Measurements from ENCODE around the gene TMEM169.

Gene TMEM169

DNA sequence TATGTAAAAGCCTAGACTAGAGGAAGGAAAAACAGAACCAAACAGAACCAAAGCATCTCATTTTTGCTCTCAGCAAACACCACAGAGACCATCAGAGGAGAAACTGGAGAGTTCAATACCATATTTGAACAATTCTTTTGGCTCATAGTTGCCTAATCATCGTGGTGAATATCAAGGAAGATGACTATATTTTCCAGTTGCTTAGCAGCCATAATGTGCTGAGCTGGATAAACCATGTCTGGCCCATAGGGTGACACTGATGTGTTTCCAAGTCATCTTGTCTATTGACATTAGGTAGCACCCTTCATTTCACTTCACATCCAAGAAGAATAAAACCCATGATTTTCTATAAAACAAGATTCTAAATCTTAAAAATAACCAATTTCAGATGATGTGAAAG lies 21.5 kb downstream of the TMEM169 start:
- Histone ChIP-seq H3K36me3 (ENCODE audit: control insufficient read depth in 4 of 4, insufficient read depth in 4 of 4, low read length in 3 of 4) (no peaks in the 10 kb centered on the region), H3K4me1 (ENCODE audit: control extremely low read depth in 1 of 4, control insufficient read depth in 4 of 4, insufficient read depth in 4 of 4, low read length in 3 of 4) (peaks cover 0 to under 1% (median under 1%) of the 10 kb centered on the region in 4 experiments), H3K27me3 (replicated peaks in 2 of 5; ENCODE audit: control insufficient read depth in 4 of 5, insufficient read depth in 5 of 5, low read length in 4 of 5) (no peaks in the 10 kb centered on the region), H3K4me3 (ENCODE audit: control insufficient read depth in 1 of 7, extremely low read depth in 1 of 7, insufficient read depth in 4 of 7, low read depth in 2 of 7, low read length in 6 of 7) (no peak overlapping the region), H3K9me3 (ENCODE audit: control extremely low read depth in 1 of 5, control insufficient read depth in 4 of 5, insufficient read depth in 2 of 5, low read depth in 1 of 5, low read length in 4 of 5) (peaks cover 0 to 4% (median 0%) of the 10 kb centered on the region in 5 experiments), H3K27ac (ENCODE audit: insufficient read depth in 1 of 2, low read depth in 1 of 2, low read length in 2 of 2, poor library complexity in 1 of 2, severe bottlenecking in 2 of 2) (no peak overlapping the region)
- peak; percentile 29 to 72 (median 65) for DNase-seq
- CTCF ChIA-PET = interaction anchor here (1.3 to 1.8 kb wide), 2 partner anchors 68 to 70 kb away, joined by 3 read pairs; no protein-coding TSS in a partner anchor
- POLR2A ChIA-PET = no interaction called here
- 67% methylated on average over 1 of the region's 1 CpG for WGBS (ENCODE audit: insufficient coverage)

DNA sequence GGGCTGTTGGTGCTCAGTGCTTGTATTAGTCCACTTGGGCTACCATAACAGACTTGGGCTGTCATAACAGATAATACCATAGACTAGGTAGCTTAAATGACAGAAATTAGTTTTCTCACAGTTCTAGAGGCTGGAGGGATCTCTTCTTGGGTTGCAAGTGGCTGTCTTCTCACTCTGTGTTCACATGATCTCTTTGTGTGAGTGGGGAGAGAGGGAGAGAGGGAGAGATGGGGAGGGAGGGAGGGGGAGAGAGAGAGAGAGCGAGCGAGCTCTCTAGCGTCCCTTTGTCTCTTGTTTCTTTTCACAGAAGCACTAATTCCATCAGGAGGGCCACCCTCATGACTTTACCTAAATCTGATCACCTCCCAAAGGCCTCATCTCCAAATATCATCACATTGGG lies 23.0 kb downstream of the TMEM169 start:
- POLR2A ChIA-PET = no interaction called here
- no CpG with 5 or more reads among the region's 3 CpGs for WGBS (ENCODE audit: insufficient coverage)
- CTCF ChIA-PET = interaction anchor here (1.3 to 1.8 kb wide), 2 partner anchors 11 to 71 kb away, joined by 3 read pairs; no protein-coding TSS in a partner anchor

DNA sequence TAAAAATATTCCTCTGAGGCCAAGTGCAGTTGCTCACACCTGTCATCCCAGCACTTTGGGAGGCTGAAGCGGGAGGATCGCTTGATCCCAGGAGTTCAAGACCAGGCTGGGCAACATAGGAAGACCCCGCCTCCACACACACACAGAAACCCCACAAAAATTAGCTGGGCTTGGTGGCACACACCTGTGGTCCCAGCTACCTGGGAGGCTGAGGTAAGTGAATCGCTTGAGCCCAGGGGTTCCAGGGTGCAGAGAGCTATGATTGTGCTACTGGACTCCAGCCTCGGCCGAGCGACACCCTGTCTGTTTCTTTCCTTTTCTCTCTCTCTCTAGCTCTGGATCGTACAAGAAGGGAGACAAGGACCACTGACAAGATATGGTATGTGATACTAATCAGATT lies 25.6 kb downstream of the TMEM169 start:
- ChIA-PET CTCF (no interaction called here), POLR2A (interaction anchor here (0.6 kb wide), 1 partner anchor 322 kb away, joined by 5 read pairs; no protein-coding TSS in a partner anchor)
- Histone ChIP-seq H3K36me3 (ENCODE audit: control insufficient read depth in 4 of 4, insufficient read depth in 4 of 4, low read length in 3 of 4) (peaks cover 2 to 20% (median 10%) of the 10 kb centered on the region in 4 experiments), H3K4me1 (ENCODE audit: control extremely low read depth in 1 of 4, control insufficient read depth in 4 of 4, insufficient read depth in 4 of 4, low read length in 3 of 4) (peaks cover 11 to 26% (median 19%) of the 10 kb centered on the region in 4 experiments), H3K27ac (ENCODE audit: insufficient read depth in 1 of 2, low read depth in 1 of 2, low read length in 2 of 2, poor library complexity in 1 of 2, severe bottlenecking in 2 of 2) (no peak overlapping the region), H3K9me3 (ENCODE audit: control extremely low read depth in 1 of 5, control insufficient read depth in 4 of 5, insufficient read depth in 2 of 5, low read depth in 1 of 5, low read length in 4 of 5) (no peaks in the 10 kb centered on the region), H3K4me3 (ENCODE audit: control insufficient read depth in 1 of 7, extremely low read depth in 1 of 7, insufficient read depth in 4 of 7, low read depth in 2 of 7, low read length in 6 of 7) (no peak overlapping the region), H3K27me3 (replicated peaks in 2 of 5; ENCODE audit: control insufficient read depth in 4 of 5, insufficient read depth in 5 of 5, low read length in 4 of 5) (no peaks in the 10 kb centered on the region)
- 97% methylated on average over 6 of the region's 8 CpGs for WGBS (ENCODE audit: insufficient coverage)
- no peak for DNase-seq

More for the DNA sequence above, 23.0 kb downstream of the TMEM169 start:
- no peak for DNase-seq
- Histone ChIP-seq H3K9me3 (ENCODE audit: control extremely low read depth in 1 of 5, control insufficient read depth in 4 of 5, insufficient read depth in 2 of 5, low read depth in 1 of 5, low read length in 4 of 5) (peaks cover 0 to 3% (median 0%) of the 10 kb centered on the region in 5 experiments), H3K27me3 (replicated peaks in 2 of 5; ENCODE audit: control insufficient read depth in 4 of 5, insufficient read depth in 5 of 5, low read length in 4 of 5) (no peaks in the 10 kb centered on the region), H3K27ac (ENCODE audit: insufficient read depth in 1 of 2, low read depth in 1 of 2, low read length in 2 of 2, poor library complexity in 1 of 2, severe bottlenecking in 2 of 2) (no peak overlapping the region), H3K36me3 (ENCODE audit: control insufficient read depth in 4 of 4, insufficient read depth in 4 of 4, low read length in 3 of 4) (no peaks in the 10 kb centered on the region), H3K4me1 (ENCODE audit: control extremely low read depth in 1 of 4, control insufficient read depth in 4 of 4, insufficient read depth in 4 of 4, low read length in 3 of 4) (peaks cover 3 to 7% (median 5%) of the 10 kb centered on the region in 4 experiments), H3K4me3 (ENCODE audit: control insufficient read depth in 1 of 7, extremely low read depth in 1 of 7, insufficient read depth in 4 of 7, low read depth in 2 of 7, low read length in 6 of 7) (no peak overlapping the region)

DNA sequence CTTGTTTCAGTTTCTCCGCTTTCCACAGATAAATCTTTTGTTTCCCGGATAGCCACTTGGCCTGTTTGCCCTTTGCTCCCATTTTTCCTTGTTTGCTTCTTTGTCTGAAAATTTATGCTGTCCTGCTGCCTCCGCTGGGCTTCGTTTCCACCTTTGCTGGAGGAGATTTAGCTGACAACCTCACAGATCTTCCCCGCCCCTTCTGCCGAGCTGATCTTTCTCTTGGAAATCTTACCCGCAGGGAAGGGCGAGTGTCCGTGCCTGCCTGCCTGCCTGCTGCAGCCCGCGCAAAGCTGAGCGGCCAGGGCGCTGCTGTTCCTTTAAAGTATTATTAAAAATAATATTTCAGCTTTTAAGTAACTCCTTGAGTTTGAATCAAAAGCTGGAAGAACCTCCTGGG lies 26.0 kb downstream of the TMEM169 start:
- Histone ChIP-seq H3K27ac (ENCODE audit: insufficient read depth in 1 of 2, low read depth in 1 of 2, low read length in 2 of 2, poor library complexity in 1 of 2, severe bottlenecking in 2 of 2) (no peak overlapping the region), H3K27me3 (replicated peaks in 2 of 5; ENCODE audit: control insufficient read depth in 4 of 5, insufficient read depth in 5 of 5, low read length in 4 of 5) (no peaks in the 10 kb centered on the region), H3K4me1 (ENCODE audit: control extremely low read depth in 1 of 4, control insufficient read depth in 4 of 4, insufficient read depth in 4 of 4, low read length in 3 of 4) (peaks cover 11 to 26% (median 20%) of the 10 kb centered on the region in 4 experiments), H3K9me3 (ENCODE audit: control extremely low read depth in 1 of 5, control insufficient read depth in 4 of 5, insufficient read depth in 2 of 5, low read depth in 1 of 5, low read length in 4 of 5) (no peaks in the 10 kb centered on the region), H3K36me3 (ENCODE audit: control insufficient read depth in 4 of 4, insufficient read depth in 4 of 4, low read length in 3 of 4) (peaks cover 4 to 24% (median 13%) of the 10 kb centered on the region in 4 experiments), H3K4me3 (ENCODE audit: control insufficient read depth in 1 of 7, extremely low read depth in 1 of 7, insufficient read depth in 4 of 7, low read depth in 2 of 7, low read length in 6 of 7) (no peak overlapping the region)
- no peak for DNase-seq
- POLR2A ChIA-PET = interaction anchor here (0.6 kb wide), 1 partner anchor 322 kb away, joined by 5 read pairs; no protein-coding TSS in a partner anchor
- 94% methylated on average over 7 of the region's 13 CpGs for WGBS (ENCODE audit: insufficient coverage)
- CTCF ChIA-PET = interaction anchor here (1.3 to 1.8 kb wide), 2 partner anchors 26 to 49 kb away, joined by 4 to 5 read pairs; partner anchors contain the start of genes PECR and TMEM169

DNA sequence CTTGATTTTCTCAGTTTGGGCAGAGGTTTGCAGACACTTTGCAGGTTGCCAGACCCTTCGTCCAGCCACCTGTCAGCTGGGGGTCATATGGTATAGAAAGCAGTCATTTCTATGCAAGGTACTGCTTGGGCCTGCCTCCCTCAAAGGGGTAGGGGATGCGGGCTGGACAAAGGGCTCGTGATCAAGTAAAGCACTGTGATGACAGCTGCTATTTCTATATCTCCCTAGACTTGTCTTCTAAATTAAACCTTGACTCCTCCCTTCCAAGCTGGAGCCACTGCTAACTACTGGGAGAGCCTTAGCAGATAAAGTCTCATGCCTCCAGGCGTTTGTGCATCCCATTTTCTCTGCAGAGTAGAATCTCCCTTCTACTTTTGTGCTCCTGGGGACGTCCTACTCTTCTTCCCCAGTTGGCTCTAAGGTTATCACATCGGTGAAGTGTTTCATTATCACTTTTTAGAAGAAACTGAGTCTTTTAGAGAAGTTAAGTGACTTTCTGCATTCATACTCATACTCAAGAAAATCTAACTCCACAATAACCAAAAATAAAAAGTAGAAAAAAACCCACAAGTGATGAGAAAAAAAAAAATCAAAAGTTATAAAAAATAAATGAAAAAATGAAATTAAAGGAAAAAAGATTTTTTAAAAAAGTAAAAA lies 26.7 kb downstream of the TMEM169 start:
- CTCF ChIA-PET = interaction anchor here (1.2 to 1.8 kb wide), 4 partner anchors 14 to 50 kb away, joined by 3 to 5 read pairs (median 4); partner anchors contain the start of genes PECR and TMEM169
- peaks cover 11 to 27% (median 21%) of the 10 kb centered on the region in 4 experiments for H3K4me1 ChIP-seq (ENCODE audit: control extremely low read depth in 1 of 4, control insufficient read depth in 4 of 4, insufficient read depth in 4 of 4, low read length in 3 of 4)
- H3K27me3 ChIP-seq (replicated peaks in 2 of 5; ENCODE audit: control insufficient read depth in 4 of 5, insufficient read depth in 5 of 5, low read length in 4 of 5) = no peaks in the 10 kb centered on the region
- 96% methylated on average over 4 of the region's 6 CpGs for WGBS (ENCODE audit: insufficient coverage)
- H3K4me3 ChIP-seq (ENCODE audit: control insufficient read depth in 1 of 7, extremely low read depth in 1 of 7, insufficient read depth in 4 of 7, low read depth in 2 of 7, low read length in 6 of 7) = peak overlapping the region in 6 of 7 experiments; percentile 38 to 100 (median 96)
- H3K27ac ChIP-seq (ENCODE audit: insufficient read depth in 1 of 2, low read depth in 1 of 2, low read length in 2 of 2, poor library complexity in 1 of 2, severe bottlenecking in 2 of 2) = peak overlapping the region in 1 of 2 experiments; percentile 98
- H3K36me3 ChIP-seq (ENCODE audit: control insufficient read depth in 4 of 4, insufficient read depth in 4 of 4, low read length in 3 of 4) = peaks cover 7 to 31% (median 18%) of the 10 kb centered on the region in 4 experiments
- POLR2A ChIA-PET = interaction anchor here (0.6 to 0.7 kb wide), 2 partner anchors 57 to 331 kb away, joined by 3 to 4 read pairs; no protein-coding TSS in a partner anchor
- DNase-seq = no peak
- H3K9me3 ChIP-seq (ENCODE audit: control extremely low read depth in 1 of 5, control insufficient read depth in 4 of 5, insufficient read depth in 2 of 5, low read depth in 1 of 5, low read length in 4 of 5) = no peaks in the 10 kb centered on the region

DNA sequence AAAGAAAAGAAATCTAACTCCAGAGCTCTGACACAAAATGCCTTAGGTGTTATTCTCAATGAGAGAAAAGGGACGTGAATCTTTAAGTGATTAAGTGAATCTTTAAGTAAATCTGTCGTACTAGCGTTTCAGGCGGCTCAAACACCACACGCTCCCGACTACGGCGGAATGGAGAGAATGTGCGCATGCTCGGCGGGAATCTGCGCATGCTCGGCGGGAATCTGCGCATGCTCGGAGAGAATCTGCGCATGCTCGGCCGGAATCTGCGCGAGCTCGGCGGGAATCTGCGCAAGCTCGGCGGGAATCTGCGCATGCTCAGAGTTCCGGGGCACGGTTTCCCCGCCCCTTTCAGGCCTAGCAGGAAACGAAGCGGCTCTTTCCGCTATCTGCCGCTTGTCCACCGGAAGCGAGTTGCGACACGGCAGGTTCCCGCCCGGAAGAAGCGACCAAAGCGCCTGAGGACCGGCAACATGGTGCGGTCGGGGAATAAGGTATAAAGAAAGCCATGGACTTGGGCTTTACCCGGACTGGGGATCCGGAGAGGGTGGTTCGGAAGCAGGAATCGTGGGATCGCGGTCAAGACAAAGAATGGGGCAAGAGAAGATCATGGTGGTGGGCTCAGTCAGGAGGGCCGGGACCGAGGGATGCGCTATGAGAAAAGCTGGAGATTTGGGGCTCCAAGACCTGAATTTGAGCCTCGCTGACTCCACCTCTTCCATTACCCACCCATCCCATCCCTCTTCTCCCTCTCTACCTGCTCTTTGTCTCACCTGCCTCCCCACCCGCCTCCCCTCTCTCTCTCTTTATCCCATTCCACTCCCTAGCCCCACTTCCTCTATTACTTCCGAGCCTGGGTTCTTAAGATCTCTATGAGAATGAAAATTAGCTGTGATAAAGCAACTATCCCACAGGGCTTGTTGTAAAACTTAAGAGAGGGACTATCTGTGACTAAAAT lies 27.5 kb downstream of the TMEM169 start, which contains the start of gene XRCC5:
Gene XRCC5, plus strand, starts transcription at position 382 of the 955 bp plus-strand sequence. Its CDS starts 89 bp downstream, at position 471.
- Histone ChIP-seq H3K27me3 (replicated peaks in 2 of 5; ENCODE audit: control insufficient read depth in 4 of 5, insufficient read depth in 5 of 5, low read length in 4 of 5) (no peaks in the 10 kb centered on the region), H3K4me3 (ENCODE audit: control insufficient read depth in 1 of 7, extremely low read depth in 1 of 7, insufficient read depth in 4 of 7, low read depth in 2 of 7, low read length in 6 of 7) (peak within 1 kb of the TSS; percentile 90 to 100 (median 97)), H3K27ac (ENCODE audit: insufficient read depth in 1 of 2, low read depth in 1 of 2, low read length in 2 of 2, poor library complexity in 1 of 2, severe bottlenecking in 2 of 2) (peak within 1 kb of the TSS; percentile 94 to 98), H3K4me1 (ENCODE audit: control extremely low read depth in 1 of 4, control insufficient read depth in 4 of 4, insufficient read depth in 4 of 4, low read length in 3 of 4) (peaks cover 11 to 28% (median 21%) of the 10 kb centered on the region in 4 experiments), H3K9me3 (ENCODE audit: control extremely low read depth in 1 of 5, control insufficient read depth in 4 of 5, insufficient read depth in 2 of 5, low read depth in 1 of 5, low read length in 4 of 5) (no peaks in the 10 kb centered on the region), H3K36me3 (ENCODE audit: control insufficient read depth in 4 of 4, insufficient read depth in 4 of 4, low read length in 3 of 4) (peaks cover 8 to 39% (median 22%) of the 10 kb centered on the region in 4 experiments)
- WGBS (ENCODE audit: insufficient coverage) = 0% methylated on average over 52 of the region's 57 CpGs
- ChIA-PET POLR2A (interaction anchor here (0.6 to 0.7 kb wide), 2 partner anchors 58 to 332 kb away, joined by 3 to 4 read pairs; no protein-coding TSS in a partner anchor), CTCF (interaction anchor here (0.9 to 2.1 kb wide), 12 partner anchors 11 to 554 kb away, joined by 3 to 6 read pairs (median 4); partner anchors contain the start of genes PECR and TMEM169)
- DNase-seq = peak; percentile 96 to 98 (median 96)
